GM10266 (cell line): ENCODE data around the gene TNPO3.

ENCODE experiments used
- DNase-seq: peaks from one replicate; pipeline ENCODE4 v3.0.0; 2012; ENCODE audit errors: extremely low spot score
- TF ChIP-seq, protein P1 (sequence below): IDR thresholded peaks from 2 replicates; pipeline ENCODE4 v1.5.1; 2012; ENCODE audit warnings: mild to moderate bottlenecking, low read depth; ENCODE audit not compliant: control insufficient read depth, insufficient read depth; ENCODE audit errors: missing control alignments

TNPO3 gene

DNA sequence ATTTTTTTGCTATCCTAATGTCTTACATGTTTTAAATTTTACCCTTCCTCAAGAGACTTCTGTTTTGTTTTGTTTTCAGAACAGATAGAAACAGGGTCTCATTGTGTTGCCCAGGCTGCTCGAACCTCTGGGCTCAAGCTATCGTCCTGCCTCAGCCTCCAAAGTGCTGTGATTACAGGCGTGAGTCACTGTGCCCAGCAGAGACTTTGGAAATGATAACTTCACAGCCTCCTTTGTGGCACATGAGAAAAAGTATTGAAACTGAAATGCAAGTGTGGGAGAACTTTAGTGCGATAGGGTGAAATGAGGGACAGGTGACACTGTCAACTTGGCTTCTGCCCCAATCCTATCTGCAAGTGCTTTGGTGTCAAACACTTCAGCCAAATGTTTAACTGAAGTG lies 95.6 kb downstream of the TNPO3 start:
- TF ChIP-seq, protein P1, sequence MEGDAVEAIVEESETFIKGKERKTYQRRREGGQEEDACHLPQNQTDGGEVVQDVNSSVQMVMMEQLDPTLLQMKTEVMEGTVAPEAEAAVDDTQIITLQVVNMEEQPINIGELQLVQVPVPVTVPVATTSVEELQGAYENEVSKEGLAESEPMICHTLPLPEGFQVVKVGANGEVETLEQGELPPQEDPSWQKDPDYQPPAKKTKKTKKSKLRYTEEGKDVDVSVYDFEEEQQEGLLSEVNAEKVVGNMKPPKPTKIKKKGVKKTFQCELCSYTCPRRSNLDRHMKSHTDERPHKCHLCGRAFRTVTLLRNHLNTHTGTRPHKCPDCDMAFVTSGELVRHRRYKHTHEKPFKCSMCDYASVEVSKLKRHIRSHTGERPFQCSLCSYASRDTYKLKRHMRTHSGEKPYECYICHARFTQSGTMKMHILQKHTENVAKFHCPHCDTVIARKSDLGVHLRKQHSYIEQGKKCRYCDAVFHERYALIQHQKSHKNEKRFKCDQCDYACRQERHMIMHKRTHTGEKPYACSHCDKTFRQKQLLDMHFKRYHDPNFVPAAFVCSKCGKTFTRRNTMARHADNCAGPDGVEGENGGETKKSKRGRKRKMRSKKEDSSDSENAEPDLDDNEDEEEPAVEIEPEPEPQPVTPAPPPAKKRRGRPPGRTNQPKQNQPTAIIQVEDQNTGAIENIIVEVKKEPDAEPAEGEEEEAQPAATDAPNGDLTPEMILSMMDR, result no peak
- no peak for DNase-seq

DNA sequence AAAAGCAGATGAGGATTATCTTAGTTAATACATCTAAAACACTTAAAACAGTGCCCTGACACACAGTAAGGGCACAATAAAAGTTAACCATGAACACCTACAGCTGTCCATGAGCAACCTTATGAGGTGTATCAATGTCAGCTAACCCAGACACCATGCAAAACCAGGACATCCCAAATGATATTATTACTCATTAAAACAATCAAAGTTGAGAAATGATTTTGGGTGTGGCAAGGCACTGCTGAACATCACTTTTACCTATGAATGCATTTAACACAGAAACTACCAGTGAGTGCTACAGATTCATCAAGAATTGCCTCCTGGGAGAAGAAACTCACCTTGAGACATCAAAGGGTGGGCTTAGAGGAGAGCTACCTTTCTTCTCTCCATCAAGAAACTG lies 98.9 kb downstream of the TNPO3 start:
- TF ChIP-seq, protein P1, result no peak
- no peak for DNase-seq

DNA sequence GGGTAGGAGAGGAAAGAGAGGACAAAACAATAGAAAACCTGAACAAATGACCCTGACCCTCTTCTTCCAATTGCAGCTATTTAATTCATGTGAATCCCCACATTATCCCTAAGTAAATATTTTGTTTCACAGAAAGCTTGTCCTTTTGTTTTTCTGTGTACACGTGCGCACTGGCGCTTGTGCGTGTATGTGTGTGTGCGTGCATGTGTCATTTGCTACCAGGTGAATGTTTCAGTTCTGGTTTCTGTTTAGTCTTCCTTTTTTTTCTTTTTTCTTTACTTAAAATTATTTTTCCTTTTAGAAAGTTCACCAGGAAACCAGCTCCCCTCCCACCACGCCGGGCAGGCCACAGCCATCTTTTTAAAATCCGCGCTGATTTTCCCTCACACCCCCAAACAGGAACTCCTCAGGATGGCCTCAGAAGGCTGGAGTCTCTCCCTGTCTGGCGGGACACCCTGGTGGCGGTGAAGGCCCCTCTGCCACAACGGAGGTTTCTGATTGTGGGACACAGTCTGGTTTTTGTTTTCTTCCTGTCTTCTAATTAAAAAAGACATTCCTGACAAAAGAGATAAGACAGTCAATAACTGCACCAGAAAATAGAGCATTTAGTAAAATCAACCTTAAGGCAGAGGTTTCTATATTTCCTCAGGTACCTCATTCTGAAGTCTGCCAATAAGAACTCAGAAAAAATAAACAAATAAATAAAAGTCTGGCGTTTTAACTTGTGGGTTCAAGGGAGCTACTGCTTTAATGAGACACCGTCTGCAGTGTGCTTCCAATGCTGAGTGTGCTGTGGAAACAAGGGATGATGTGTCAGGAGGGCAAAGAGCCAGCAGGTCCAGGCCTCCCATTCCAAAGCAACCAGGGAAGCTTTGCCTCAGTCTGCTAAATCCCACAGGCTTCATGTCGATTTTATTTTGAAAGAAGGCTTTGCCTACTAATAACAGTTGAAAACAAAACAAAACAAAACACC lies 99.8 kb downstream of the TNPO3 start:
- TF ChIP-seq, protein P1, result no peak
- DNase-seq, result no peak

DNA sequence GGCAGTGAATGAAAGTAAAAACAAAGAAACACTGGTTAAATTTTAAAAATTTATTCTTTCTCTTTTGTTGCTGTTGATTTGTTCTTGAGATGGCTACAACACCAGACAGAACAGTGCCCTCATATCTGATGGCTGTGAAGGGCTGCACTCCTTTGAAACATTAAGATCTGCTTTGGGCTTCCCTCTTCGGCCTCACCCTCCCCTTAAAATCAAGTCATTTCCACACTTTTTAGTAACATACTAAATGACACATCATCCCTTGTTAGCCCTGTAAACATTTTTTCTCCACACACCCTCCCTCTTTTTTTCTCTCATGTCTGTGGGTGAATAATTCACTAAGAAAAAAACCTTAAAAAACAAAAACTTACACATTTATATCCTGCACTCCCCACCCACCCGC lies 100.8 kb downstream of the TNPO3 start:
- DNase-seq, result no peak
- TF ChIP-seq, protein P1, result no peak

DNA sequence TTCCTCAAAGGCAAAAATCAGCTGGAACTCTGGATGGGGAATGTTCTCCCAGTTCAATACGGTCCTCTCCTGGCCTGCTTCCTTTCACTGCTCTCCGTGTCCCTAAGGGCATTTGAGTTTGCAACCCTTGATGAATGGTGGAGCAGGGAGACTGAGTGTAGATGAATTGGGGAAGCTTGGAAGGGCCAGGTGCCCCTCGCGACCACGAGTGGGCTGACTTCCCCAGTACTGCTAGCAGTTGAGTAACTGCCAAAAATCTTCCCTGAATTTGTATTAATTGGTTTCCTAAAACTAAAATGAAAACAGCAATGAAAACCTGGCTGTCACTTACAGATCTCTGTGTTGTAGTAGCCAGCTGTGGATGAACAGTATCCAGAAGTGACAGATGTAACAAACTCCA lies 103.6 kb downstream of the TNPO3 start:
- TF ChIP-seq, protein P1, result no peak
- DNase-seq, result no peak

DNA sequence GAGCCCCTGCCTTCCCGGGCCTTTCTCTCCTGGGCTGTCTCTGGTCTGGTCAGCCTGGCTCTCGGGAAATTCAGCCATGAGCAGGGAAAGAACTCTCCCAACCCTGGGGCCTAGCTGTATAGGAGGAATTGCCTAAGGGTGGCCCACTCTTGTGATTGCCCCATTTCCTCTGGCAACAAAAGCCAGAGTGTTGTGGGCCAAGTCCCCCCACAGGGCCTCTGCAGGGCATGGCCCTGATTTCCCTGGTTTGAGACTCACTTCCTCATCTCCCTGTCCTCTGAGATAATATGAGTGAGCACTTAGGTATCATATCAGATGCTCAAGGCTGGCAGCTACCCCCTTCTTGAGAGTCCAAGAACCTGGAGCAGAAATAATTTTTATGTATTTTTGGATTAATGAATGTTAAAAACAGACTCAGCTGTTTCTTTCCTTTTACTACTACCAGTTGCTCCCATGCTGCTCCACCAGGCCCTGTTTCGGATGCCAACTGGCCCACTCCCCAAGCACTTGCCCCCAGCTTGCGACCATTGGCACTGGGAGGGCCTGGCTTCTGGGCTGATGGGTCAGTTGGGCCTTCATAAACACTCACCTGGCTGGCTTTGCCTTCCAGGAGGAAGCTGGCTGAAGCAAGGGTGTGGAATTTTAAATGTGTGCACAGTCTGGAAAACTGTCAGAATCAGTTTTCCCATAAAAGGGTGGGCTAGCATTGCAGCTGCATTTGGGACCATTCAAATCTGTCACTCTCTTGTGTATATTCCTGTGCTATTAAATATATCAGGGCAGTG lies 105.7 kb downstream of the TNPO3 start:
- TF ChIP-seq, protein P1, result no peak
- no peak for DNase-seq
